PC-3 (cell line): Measurements from ENCODE around the gene LINC00237. TPM values are rescaled to one million over a fixed set of nuclear protein-coding genes. Genes with fewer than 3 reads are reported as not detected.
A peak's percentile ranks its signal among the peaks of the same experiment; 100 is the strongest.

Experiments used
- ATAC-seq: fragments of 200-7000 bp; cut with Tn5 transposase; 2 replicates; pipeline ENCODE4 v1.9.1; 2020; ENCODE audit warnings: mild to moderate bottlenecking, moderate library complexity
- BruUV-seq: library from RNA; stranded (reverse); fragments of 400-500 nt; replicated peaks from 2 replicates; lab custom pipeline; 2021; lab: Mats Ljungman, UMichigan
- CTCF ChIA-PET: fragments of 300-600 bp; sonication (Branson Sonifier 250); formaldehyde crosslinking; loops from one replicate; lab custom pipeline; 2022; ENCODE audit warnings: antibody characterized with exemption; lab: Charles Lee
- POLR2A ChIA-PET: fragments of 300-600 bp; sonication (Branson Sonifier 250); formaldehyde crosslinking; loops from one replicate; lab custom pipeline; 2022; ENCODE audit warnings: antibody characterized with exemption; ENCODE audit not compliant: unreplicated experiment; lab: Charles Lee
- DNase-seq: peaks from one replicate; pipeline ENCODE4 v3.0.0-alpha.2; 2015
- H2AFZ ChIP-seq: fragments of 300-600 bp; sonication (generic); 2 replicates; pipeline ENCODE4 v1.6.0; 2016; ENCODE audit warnings: antibody characterized with exemption, low read length
- H3F3A ChIP-seq: fragments of 300-600 bp; sonication (generic); one replicate; pipeline ENCODE4 v1.6.0; 2017; ENCODE audit warnings: antibody characterized with exemption, low read length, control low read depth, mild to moderate bottlenecking; ENCODE audit not compliant: unreplicated experiment
- H3K27ac ChIP-seq: fragments of 300-600 bp; sonication (generic); 2 replicates; pipeline ENCODE4 v1.5.1; 2016; ENCODE audit warnings: mild to moderate bottlenecking, low read length
- H3K27me3 ChIP-seq: fragments of 300-600 bp; sonication (generic); 2 replicates; pipeline ENCODE4 v1.6.1; 2016; ENCODE audit warnings: low read length, mixed read lengths
- H3K36me3 ChIP-seq: fragments of 300-600 bp; sonication (generic); 2 replicates; pipeline ENCODE4 v1.6.1; 2016; ENCODE audit warnings: low read depth, mixed run types, low read length, mixed read lengths
- H3K4me1 ChIP-seq: fragments of 300-600 bp; sonication (generic); 2 replicates; pipeline ENCODE4 v1.5.1; 2016; ENCODE audit warnings: low read length; ENCODE audit not compliant: insufficient read depth
- H3K4me2 ChIP-seq: fragments of 300-600 bp; sonication (generic); 2 replicates; pipeline ENCODE4 v1.6.0; 2016; ENCODE audit warnings: low read length
- H3K4me3 ChIP-seq: fragments of 300-600 bp; sonication (generic); 2 replicates; pipeline ENCODE4 v1.5.1; 2016; ENCODE audit warnings: mild to moderate bottlenecking, low read length, mixed read lengths
- H3K79me2 ChIP-seq: fragments of 300-600 bp; sonication (generic); 2 replicates; pipeline ENCODE4 v1.6.1; 2017; ENCODE audit warnings: low read length, mixed read lengths
- H3K9ac ChIP-seq: fragments of 300-600 bp; sonication (generic); 2 replicates; pipeline ENCODE4 v1.6.0; 2016; ENCODE audit warnings: mild to moderate bottlenecking, low read length
- H3K9me2 ChIP-seq: fragments of 300-600 bp; sonication (generic); replicated peaks from 2 replicates; pipeline ENCODE4 v1.6.1; 2016; ENCODE audit warnings: mixed run types, low read length, mixed read lengths
- H3K9me3 ChIP-seq: fragments of 300-600 bp; sonication (generic); 2 replicates; pipeline ENCODE4 v1.6.1; 2016; ENCODE audit warnings: low read length, mixed read lengths
- H4K20me1 ChIP-seq: fragments of 300-600 bp; sonication (generic); 2 replicates; pipeline ENCODE4 v1.6.1; 2016; ENCODE audit warnings: low read length, mixed read lengths
- CTCF ChIP-seq: fragments of 300-600 bp; sonication (generic); conservative IDR thresholded peaks from 2 replicates; pipeline ENCODE4 v1.5.1; 2017; ENCODE audit warnings: antibody characterized with exemption, low read depth, mild to moderate bottlenecking, low read length
- EZH2 ChIP-seq: fragments of 300-600 bp; sonication (generic); IDR thresholded peaks from one replicate; pipeline ENCODE4 v1.6.1; 2017; ENCODE audit warnings: antibody characterized with exemption, mild to moderate bottlenecking, low read length; ENCODE audit not compliant: unreplicated experiment
- EZH2phosphoT487 ChIP-seq: fragments of 300-600 bp; sonication (generic); IDR thresholded peaks from 2 replicates; pipeline ENCODE4 v1.6.1; 2018; ENCODE audit warnings: mild to moderate bottlenecking, antibody characterized with exemption, low read length, borderline replicate concordance
- intact Hi-C: fragments of 100-400 bp; cut with micrococcal nuclease; formaldehyde crosslinking; loops from 2 replicates; pipeline ENCODE4 v1.9.0; 2023
- total RNA-seq: library from RNA; depleted of rRNA; stranded (reverse); fragments of >200 nt; gene quantifications from 2 replicates; pipeline ENCODE4 v1.2.3, GENCODE V29; 2014

LINC00237 gene
- total RNA-seq, 1 experiment from 2014 or later: not detected

GRCh38 chr20:21099751-21100577 is 6.2 kb downstream of the LINC00237 start:
- no TSS peak for BruUV-seq
- no peak for DNase-seq
- intact Hi-C loops: no loop called here
- ChIA-PET POLR2A (no interaction called here), CTCF (no interaction called here)
- no peaks in the 10 kb centered on the region for H3K9me2 ChIP-seq
- TF ChIP-seq EZH2 (no peak), CTCF (no peak), EZH2phosphoT487 (no peak)
- no peak overlapping the region for H3K4me2 ChIP-seq
- peaks cover 49% of the 10 kb centered on the region for H3K27me3 ChIP-seq
- no peaks in the 10 kb centered on the region for H3K4me1 ChIP-seq
- H3K36me3 ChIP-seq: no peaks in the 10 kb centered on the region
- H2AFZ ChIP-seq: no peak overlapping the region
- no peak for ATAC-seq
- H3K4me3 ChIP-seq: no peak overlapping the region
- H3K27ac ChIP-seq: no peak overlapping the region
- no peaks in the 10 kb centered on the region for H3F3A ChIP-seq
- no peaks in the 10 kb centered on the region for H4K20me1 ChIP-seq
- no peaks in the 10 kb centered on the region for H3K9me3 ChIP-seq
- H3K9ac ChIP-seq: no peak overlapping the region
- H3K79me2 ChIP-seq: no peaks in the 10 kb centered on the region

GRCh38 chr20:21096321-21097043 is 9.7 kb downstream of the LINC00237 start:
- no peaks in the 10 kb centered on the region for H3F3A ChIP-seq
- no TSS peak for BruUV-seq
- CTCF ChIA-PET: no interaction called here
- TF ChIP-seq EZH2 (no peak), CTCF (no peak), EZH2phosphoT487 (no peak)
- no peaks in the 10 kb centered on the region for H3K9me3 ChIP-seq
- H3K9me2 ChIP-seq: no peaks in the 10 kb centered on the region
- no peaks in the 10 kb centered on the region for H3K4me1 ChIP-seq
- no peaks in the 10 kb centered on the region for H3K36me3 ChIP-seq
- no peak overlapping the region for H3K4me3 ChIP-seq
- H3K27me3 ChIP-seq: peaks cover 76% of the 10 kb centered on the region
- peak; percentile 60 for DNase-seq
- H3K27ac ChIP-seq: no peak overlapping the region
- 0 out of 2 replicates have a peak overlapping the region, but pooled peaks have one; percentile 20 for H2AFZ ChIP-seq
- ATAC-seq: peak; percentile 46; the same call in 1 of the 2 replicates
- intact Hi-C loops: no loop called here
- H4K20me1 ChIP-seq: no peaks in the 10 kb centered on the region
- no peaks in the 10 kb centered on the region for H3K79me2 ChIP-seq
- no peak overlapping the region for H3K9ac ChIP-seq
- POLR2A ChIA-PET: no interaction called here
- peak overlapping the region; percentile 35 for H3K4me2 ChIP-seq
